H1 (cell line): Measurements from ENCODE around the gene KIF13A. TPM values are rescaled to one million over a fixed set of nuclear protein-coding genes. Genes with fewer than 3 reads are reported as not detected.

Experiments
- CTCF ChIA-PET: fragments of 300-600 bp; sonication (Branson Sonifier 250); formaldehyde crosslinking; loops from one replicate; lab custom pipeline; 2021; ENCODE audit not compliant: partially characterized antibody; lab: Charles Lee
- POLR2A ChIA-PET: fragments of 300-600 bp; sonication (Branson Sonifier 250); formaldehyde crosslinking; loops from one replicate; lab custom pipeline; 2021; ENCODE audit warnings: inconsistent platforms; ENCODE audit not compliant: partially characterized antibody; lab: Charles Lee
- DNase-seq, 2 experiments: peaks; one replicate each; pipeline versions ENCODE4 v3.0.0 to v3.0.0-alpha.2; 2010 to 2022; ENCODE audit warnings: low spot score in 2 of 2, low read depth in 1 of 2, mixed read lengths in 1 of 2
- FAIRE-seq: peaks from 2 replicates; lab custom pipeline; 2011; peaks lifted over from hg19 to GRCh38; lab: Jason Lieb, UNC
- H2AFZ ChIP-seq: 2 replicates; pipeline ENCODE4 v1.8.1; 2012; ENCODE audit warnings: low read length, inconsistent platforms
- H2AK5ac ChIP-seq: 2 replicates; pipeline ENCODE4 v1.6.1; 2013; ENCODE audit warnings: low read depth, low read length
- H2BK120ac ChIP-seq: replicated peaks from 2 replicates; pipeline ENCODE3; 2013; ENCODE audit warnings: low read depth, low read length, inconsistent platforms
- H2BK12ac ChIP-seq: 2 replicates; pipeline ENCODE4 v1.6.1; 2013; ENCODE audit warnings: low read depth, low read length
- H2BK15ac ChIP-seq: 2 replicates; pipeline ENCODE4 v1.6.1; 2013; ENCODE audit warnings: low read length
- H2BK20ac ChIP-seq: 2 replicates; pipeline ENCODE4 v1.6.1; 2013; ENCODE audit warnings: low read length
- H2BK5ac ChIP-seq: 2 replicates; pipeline ENCODE4 v1.6.1; 2013; ENCODE audit warnings: low read depth, low read length
- H3K14ac ChIP-seq: 2 replicates; pipeline ENCODE4 v1.6.1; 2013; ENCODE audit warnings: inconsistent platforms; ENCODE audit not compliant: insufficient read length
- H3K18ac ChIP-seq: 2 replicates; pipeline ENCODE4 v1.6.1; 2013; ENCODE audit warnings: low read length; ENCODE audit errors: extremely low read depth
- H3K23ac ChIP-seq: 2 replicates; pipeline ENCODE4 v1.6.1; 2013; ENCODE audit warnings: inconsistent platforms; ENCODE audit not compliant: insufficient read length
- H3K23me2 ChIP-seq: 2 replicates; pipeline ENCODE4 v1.6.1; 2013; ENCODE audit warnings: low read depth, low read length
- H3K27ac ChIP-seq: 2 replicates; pipeline ENCODE4 v1.6.1; 2011; ENCODE audit warnings: low read depth, low read length, inconsistent platforms
- H3K27me3 ChIP-seq, 4 experiments: replicated peaks in 1 of 4; 1 replicate in 1 of 4; 2 replicates in 3 of 4; pipeline versions ENCODE4 v1.6.1 to v1.8.1; 2011 to 2013; ENCODE audit warnings: low read length in 3 of 4, mild to moderate bottlenecking in 3 of 4, inconsistent platforms in 2 of 4, mixed read lengths in 2 of 4, moderate library complexity in 1 of 4; ENCODE audit not compliant: control insufficient read depth in 3 of 4, insufficient read depth in 3 of 4; ENCODE audit errors: extremely low read depth in 1 of 4
- H3K36me3 ChIP-seq, 4 experiments: 2 replicates each; pipeline versions ENCODE4 v1.6.1 to v1.8.1; 2011 to 2013; ENCODE audit warnings: mild to moderate bottlenecking in 4 of 4, low read length in 3 of 4, moderate library complexity in 2 of 4, control low read depth in 1 of 4, inconsistent platforms in 1 of 4; ENCODE audit not compliant: insufficient read depth in 4 of 4, control insufficient read depth in 2 of 4
- H3K4ac ChIP-seq: replicated peaks from 2 replicates; pipeline ENCODE3; 2013; ENCODE audit warnings: low read length, low read depth, mixed read lengths, inconsistent platforms; ENCODE audit not compliant: insufficient read length
- H3K4me1 ChIP-seq, 4 experiments: replicated peaks in 1 of 4; 1 replicate in 1 of 4; 2 replicates in 3 of 4; pipeline versions ENCODE4 v1.6.1 to v1.8.1; 2011 to 2013; ENCODE audit warnings: low read length in 3 of 4, inconsistent platforms in 2 of 4, mixed read lengths in 1 of 4; ENCODE audit not compliant: insufficient read depth in 4 of 4, control insufficient read depth in 3 of 4
- H3K4me2 ChIP-seq, 2 experiments: 2 replicates each; pipeline versions ENCODE4 v1.6.1 to v1.8.1; 2011 to 2013; ENCODE audit warnings: low read depth in 2 of 2, low read length in 2 of 2, control low read depth in 1 of 2, inconsistent platforms in 1 of 2, mild to moderate bottlenecking in 1 of 2; ENCODE audit not compliant: insufficient read depth in 1 of 2
- H3K4me3 ChIP-seq, 4 experiments: fragments of 200-600, 300-600 bp in 1 of 4; sonication (generic), shearing (Covaris generic), sonication (Bioruptor Twin) in 1 of 4; 2 replicates each; pipeline versions ENCODE4 v1.5.1 to v1.8.1; 2011 to 2016; ENCODE audit warnings: low read length in 4 of 4, low read depth in 3 of 4, control low read depth in 2 of 4, inconsistent platforms in 2 of 4, mild to moderate bottlenecking in 2 of 4, mixed read lengths in 1 of 4, moderate library complexity in 1 of 4; ENCODE audit not compliant: insufficient read depth in 2 of 4; ENCODE audit errors: extremely low read depth in 1 of 4
- H3K56ac ChIP-seq: replicated peaks from 2 replicates; pipeline ENCODE3; 2013; ENCODE audit warnings: low read depth, mild to moderate bottlenecking, mixed read lengths, low read length, inconsistent platforms; ENCODE audit not compliant: insufficient read length
- H3K79me1 ChIP-seq: 2 replicates; pipeline ENCODE4 v1.6.1; 2013; ENCODE audit warnings: low read depth, low read length, control low read depth
- H3K79me2 ChIP-seq, 2 experiments: 2 replicates each; pipeline versions ENCODE4 v1.6.1 to v1.8.1; 2012 to 2013; ENCODE audit warnings: low read length in 2 of 2, mild to moderate bottlenecking in 2 of 2, inconsistent platforms in 1 of 2; ENCODE audit not compliant: insufficient read depth in 2 of 2, control insufficient read depth in 1 of 2
- H3K9ac ChIP-seq, 4 experiments: replicated peaks in 1 of 4; 1 replicate in 1 of 4; 2 replicates in 3 of 4; pipeline versions ENCODE4 v1.6.1 to v1.8.1; 2011 to 2013; ENCODE audit warnings: low read depth in 3 of 4, low read length in 3 of 4, control low read depth in 2 of 4, mild to moderate bottlenecking in 2 of 4, moderate library complexity in 2 of 4, inconsistent platforms in 1 of 4; ENCODE audit errors: extremely low read depth in 1 of 4
- H3K9me3 ChIP-seq, 2 experiments: 2 replicates each; pipeline versions ENCODE4 v1.6.1 to v1.8.1; 2012 to 2013; ENCODE audit warnings: mild to moderate bottlenecking in 2 of 2, moderate library complexity in 2 of 2, control low read depth in 1 of 2, inconsistent platforms in 1 of 2, low read depth in 1 of 2, low read length in 1 of 2, mixed read lengths in 1 of 2; ENCODE audit not compliant: insufficient read depth in 2 of 2
- H4K20me1 ChIP-seq, 2 experiments: replicated peaks in 1 of 2; 2 replicates each; pipeline versions ENCODE3 to v1.8.1; 2011 to 2013; ENCODE audit warnings: inconsistent platforms in 2 of 2, low read length in 2 of 2, mild to moderate bottlenecking in 1 of 2; ENCODE audit not compliant: insufficient read depth in 2 of 2, control insufficient read depth in 1 of 2
- H4K5ac ChIP-seq: 2 replicates; pipeline ENCODE4 v1.6.1; 2013; ENCODE audit warnings: low read length, low read depth, mixed read lengths, inconsistent platforms; ENCODE audit not compliant: insufficient read length
- H4K8ac ChIP-seq: 2 replicates; pipeline ENCODE4 v1.8.0; 2013; ENCODE audit warnings: mild to moderate bottlenecking, moderate library complexity, low read length, inconsistent platforms; ENCODE audit not compliant: insufficient read depth; ENCODE audit errors: extremely low read depth
- H4K91ac ChIP-seq: replicated peaks from 2 replicates; pipeline ENCODE3; 2013; ENCODE audit warnings: low read length, mixed read lengths, inconsistent platforms; ENCODE audit not compliant: insufficient read length
- CEBPB ChIP-seq: IDR thresholded peaks from 2 replicates; pipeline ENCODE4 v1.6.1; 2012; ENCODE audit warnings: low read depth, low read length
- CHD2 ChIP-seq: IDR thresholded peaks from 2 replicates; pipeline ENCODE4 v1.6.1; 2012; ENCODE audit warnings: low read length, improper control_type of control experiment
- EZH2 ChIP-seq: fragments of 200-600 bp; sonication (generic); IDR thresholded peaks from 2 replicates; pipeline ENCODE4 v1.7.1; 2012; ENCODE audit warnings: low read depth, mild to moderate bottlenecking, moderate library complexity, low read length, inconsistent platforms; ENCODE audit not compliant: severe bottlenecking
- GABPA ChIP-seq: IDR thresholded peaks from 2 replicates; pipeline ENCODE4 v1.6.1; 2011; ENCODE audit warnings: mild to moderate bottlenecking, low read length, moderate library complexity, borderline replicate concordance; ENCODE audit not compliant: insufficient read depth
- KDM4A ChIP-seq: IDR thresholded peaks from one replicate; pipeline ENCODE4 v1.7.1; 2012; ENCODE audit warnings: low read depth, mild to moderate bottlenecking, moderate library complexity, low read length, inconsistent platforms; ENCODE audit not compliant: severe bottlenecking
- WGBS, 2 experiments: shearing (Covaris generic) in 1 of 2; methylation state at CpG; one replicate each; pipeline versions ENCODE4 v1.1.6 to v1.1.7; 2013 to 2015; ENCODE audit warnings: low lambda C conversion rate in 2 of 2, mixed read lengths in 2 of 2, inconsistent platforms in 1 of 2, low coverage in 1 of 2, missing lambda C conversion rate in 1 of 2; ENCODE audit not compliant: insufficient replicate concordance in 2 of 2, insufficient coverage in 1 of 2, insufficient read length in 1 of 2; ENCODE audit errors: extremely low coverage in 1 of 2, missing lambda C conversion rate in 1 of 2; 5-methylcytosine and 5-hydroxymethylcytosine counted together
- polyA plus RNA-seq, 7 experiments: library from polyadenylated mRNA; depleted of rRNA in 3 of 7; stranded (reverse) in 5 of 7; unstranded in 2 of 7; fragments of >200 nt in 5 of 7; fragments of 200-250 nt in 2 of 7; gene quantifications; 1 replicate in 5 of 7; 2 replicates in 1 of 7; 4 replicates in 1 of 7; pipeline versions ENCODE4 v1.2.1 to v1.2.3, GENCODE V29; 2011 to 2013; ENCODE audit warnings: missing spikeins in 2 of 7, mixed read lengths in 2 of 7
- total RNA-seq: library from RNA; stranded (reverse); fragmentation: NEBNext Ultra II Directional; extraction: Animal tissue kit (Norgen Biotek cat#: 25700); gene quantifications from 2 replicates; pipeline ENCODE4 v1.2.1, GENCODE V29; 2021

Gene KIF13A
- total and polyA plus RNA-seq, 2 of the 8 experiments (the other 6 are each of a cell fraction or from before 2014, with no cell fraction given): 14.7 to 40.8 TPM

GRCh38 chr6:18023891-18024290, 36.5 kb upstream of the KIF13A start:
- Histone ChIP-seq H3K9ac (no peak overlapping the region), H3K4me3 (no peak overlapping the region), H3K4ac (peak overlapping the region; percentile 94), H2BK20ac (peak overlapping the region; percentile 96), H3K79me2 (no peaks in the 10 kb centered on the region), H3K56ac (no peak overlapping the region), H4K5ac (peak overlapping the region; percentile 34), H3K27ac (no peak overlapping the region), H4K8ac (no peak overlapping the region; the same call in 1 of the 2 replicates), H2BK12ac (peak overlapping the region; percentile 99), H4K20me1 (no peaks in the 10 kb centered on the region), H3K9me3 (peaks cover 0 to 8% of the 10 kb centered on the region in 2 experiments; a peak in 1 of 4 replicates), H3K18ac (peak overlapping the region; percentile 51; the same call in 1 of the 2 replicates), H2AFZ (no peak overlapping the region), H3K23ac (no peak overlapping the region), H3K14ac (peak overlapping the region; percentile 98), H2AK5ac (peak overlapping the region; percentile 66; the same call in 1 of the 2 replicates), H3K27me3 (no peaks in the 10 kb centered on the region), H2BK5ac (peak overlapping the region; percentile 85), H2BK15ac (peak overlapping the region; percentile 84; the same call in 1 of the 2 replicates), H2BK120ac (peak overlapping the region; percentile 92), H3K23me2 (no peaks in the 10 kb centered on the region), H3K4me1 (peaks cover 5 to 18% (median 13%) of the 10 kb centered on the region in 4 experiments), H3K4me2 (peak overlapping the region in 1 of 2 experiments; percentile 55; a peak in 1 of 4 replicates), H3K36me3 (no peaks in the 10 kb centered on the region), H3K79me1 (no peaks in the 10 kb centered on the region), H4K91ac (peak overlapping the region; percentile 88)
- CTCF ChIA-PET: interaction anchor here (1.0 kb wide), 1 partner anchor 25 kb away, joined by 3 read pairs; no protein-coding TSS in a partner anchor
- POLR2A ChIA-PET: interaction anchor here (1.1 to 1.9 kb wide), 5 partner anchors 11 to 39 kb away, joined by 4 to 8 read pairs (median 6); no protein-coding TSS in a partner anchor
- FAIRE-seq (no peak), DNase-seq (no peak)
- 92% methylated on average over 4 of the region's 4 CpGs; no CpG with 5 or more reads in 1 of the 2 experiments for WGBS, 2 experiments
- no peak for TF ChIP-seq EZH2
- TF ChIP-seq CHD2: no peak
- no peak for TF ChIP-seq CEBPB
- no peak for TF ChIP-seq KDM4A
- no peak for TF ChIP-seq GABPA
